Measurements from ENCODE around the gene CDK18. TPM values are rescaled to one million over a fixed set of nuclear protein-coding genes. Genes with fewer than 3 reads are reported as not detected.

The CDK18 gene
- total and polyA plus RNA-seq, 12 donors = 3.2 to 52.0 (median 18.2) TPM

DNA sequence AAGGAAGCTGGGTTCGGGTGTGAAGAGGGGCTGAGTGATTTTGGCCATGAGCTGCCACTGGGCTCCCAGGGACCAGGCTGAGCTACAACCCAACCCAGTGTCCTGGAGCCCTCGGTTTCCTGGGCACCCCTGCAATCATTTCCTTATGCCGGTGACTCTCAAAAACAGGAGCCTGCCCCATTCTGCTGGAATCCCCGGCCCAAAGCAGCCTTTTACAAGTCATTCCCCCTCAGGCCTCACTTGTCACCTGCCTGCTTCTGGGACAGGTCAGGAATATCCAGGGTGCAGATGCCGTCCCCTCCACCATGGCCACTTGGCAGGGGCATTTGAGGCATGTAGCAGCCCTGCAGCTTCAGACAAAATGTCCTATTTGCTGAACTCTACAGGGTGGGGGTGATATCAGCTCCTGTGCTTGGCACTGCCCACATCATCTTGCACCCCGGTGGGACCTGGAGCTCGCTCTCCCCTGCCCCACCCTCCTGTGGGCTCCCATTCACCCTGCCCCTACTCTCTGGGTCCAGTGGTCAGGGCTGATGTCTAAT, 30.0 kb downstream of the CDK18 start:
- 84 to 91% (median 89%) methylated on average over 6 to 7 of the region's 7 CpGs for WGBS, 4 donors
- Histone ChIP-seq H3K36me3 (replicated peaks in 1 of 2) (peaks cover 0 to 4% of the 10 kb centered on the region in 2 donors), H3K9me3 (replicated peaks in 1 of 3) (no peaks in the 10 kb centered on the region), H3K4me3 (no peak overlapping the region), H3K27me3 (no peaks in the 10 kb centered on the region), H3K4me1 (replicated peaks in 1 of 2) (no peaks in the 10 kb centered on the region), H3K27ac (no peak overlapping the region)
- TF ChIP-seq, protein P1, sequence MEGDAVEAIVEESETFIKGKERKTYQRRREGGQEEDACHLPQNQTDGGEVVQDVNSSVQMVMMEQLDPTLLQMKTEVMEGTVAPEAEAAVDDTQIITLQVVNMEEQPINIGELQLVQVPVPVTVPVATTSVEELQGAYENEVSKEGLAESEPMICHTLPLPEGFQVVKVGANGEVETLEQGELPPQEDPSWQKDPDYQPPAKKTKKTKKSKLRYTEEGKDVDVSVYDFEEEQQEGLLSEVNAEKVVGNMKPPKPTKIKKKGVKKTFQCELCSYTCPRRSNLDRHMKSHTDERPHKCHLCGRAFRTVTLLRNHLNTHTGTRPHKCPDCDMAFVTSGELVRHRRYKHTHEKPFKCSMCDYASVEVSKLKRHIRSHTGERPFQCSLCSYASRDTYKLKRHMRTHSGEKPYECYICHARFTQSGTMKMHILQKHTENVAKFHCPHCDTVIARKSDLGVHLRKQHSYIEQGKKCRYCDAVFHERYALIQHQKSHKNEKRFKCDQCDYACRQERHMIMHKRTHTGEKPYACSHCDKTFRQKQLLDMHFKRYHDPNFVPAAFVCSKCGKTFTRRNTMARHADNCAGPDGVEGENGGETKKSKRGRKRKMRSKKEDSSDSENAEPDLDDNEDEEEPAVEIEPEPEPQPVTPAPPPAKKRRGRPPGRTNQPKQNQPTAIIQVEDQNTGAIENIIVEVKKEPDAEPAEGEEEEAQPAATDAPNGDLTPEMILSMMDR (IDR thresholded peaks at IDR 0.05) = no peak
- no peak for TF ChIP-seq POLR2A (IDR thresholded peaks at IDR 0.05)
- DNase-seq = no peak
- intact Hi-C loops (cut with DNase I) = loop anchor here (5.0 to 10.0 kb wide), 3 partner anchors 53 to 123 kb away; no protein-coding TSS in a partner anchor

DNA sequence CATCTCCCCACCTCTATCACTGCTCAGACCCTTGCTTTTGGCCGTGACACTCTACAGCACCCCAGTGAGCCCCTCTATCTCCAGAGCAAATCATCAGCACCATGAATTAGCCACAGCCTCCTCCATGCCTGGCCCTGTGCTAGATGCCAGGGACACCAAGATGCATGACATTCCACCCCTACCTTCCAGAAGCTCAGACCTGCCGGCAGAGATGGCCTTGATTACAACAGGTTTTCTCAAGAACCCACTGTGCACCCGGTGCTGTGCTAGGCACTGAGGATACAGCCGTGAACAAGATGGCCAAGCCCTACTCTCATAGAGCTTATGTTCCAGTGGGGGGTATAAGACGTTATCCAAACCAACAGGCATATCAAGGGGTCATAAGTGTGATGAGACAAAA, 30.6 kb downstream of the CDK18 start:
- intact Hi-C loops (cut with DNase I) = loop anchor here in 1 of 2 donors (10.0 kb wide), 1 partner anchor 120 kb away; no protein-coding TSS in a partner anchor
- WGBS, 4 donors = 46 to 72% (median 66%) methylated on average over 4 to 5 of the region's 5 CpGs
- peaks cover under 1% of the 10 kb centered on the region for H3K27me3 ChIP-seq

DNA sequence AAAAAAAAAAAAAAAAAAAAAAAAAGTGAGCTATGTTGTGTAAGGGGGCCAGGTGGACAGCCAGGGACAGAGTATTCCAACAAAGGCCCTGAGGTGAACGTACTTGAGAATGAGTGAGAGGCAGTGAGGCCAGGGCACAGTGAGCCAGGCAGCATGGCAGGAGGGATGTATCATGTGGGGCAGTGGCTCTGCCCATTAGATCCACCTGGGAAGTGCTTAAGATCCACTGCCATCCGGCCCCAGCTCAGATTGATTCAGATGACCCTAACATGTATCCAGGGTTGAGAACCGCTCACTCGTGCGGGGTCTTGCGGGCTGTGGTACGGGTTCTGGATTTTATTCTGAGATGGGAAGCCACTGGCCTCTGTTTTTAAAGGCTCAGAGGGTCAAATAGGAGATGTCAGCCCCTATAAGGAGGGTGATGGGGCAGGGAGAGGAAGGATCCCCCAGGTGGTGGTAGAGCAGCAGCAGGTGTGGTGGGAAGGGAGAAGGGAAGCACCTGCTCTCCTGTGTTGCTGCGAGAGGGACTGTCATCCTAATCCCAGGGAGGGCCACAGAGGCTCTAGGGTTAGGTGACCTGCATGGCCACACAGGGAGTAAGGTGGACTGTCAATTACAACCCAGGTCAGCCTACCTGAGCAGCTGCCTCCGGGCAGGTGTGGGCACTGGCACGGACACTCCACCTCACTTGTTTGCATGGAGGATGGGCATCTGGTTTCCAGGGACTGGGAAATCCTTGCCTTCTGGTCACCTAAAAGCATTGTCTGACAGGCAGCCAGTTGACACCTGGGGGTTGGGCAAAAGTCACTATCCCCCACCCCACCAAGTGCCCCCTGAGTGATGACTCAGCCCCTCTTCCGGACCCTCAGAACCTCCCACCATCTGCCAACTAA, 31.6 kb downstream of the CDK18 start:
- no peak for TF ChIP-seq POLR2A (IDR thresholded peaks at IDR 0.05)
- TF ChIP-seq, protein P1 (IDR thresholded peaks at IDR 0.05) = no peak
- peak in 3 of 7 donors; percentile 8 to 40 (median 15) for DNase-seq
- no peaks in the 10 kb centered on the region for H3K36me3 ChIP-seq (replicated peaks in 1 of 2)
- intact Hi-C loops (cut with DNase I) = loop anchor here in 1 of 2 donors (10.0 kb wide), 1 partner anchor 119 kb away; no protein-coding TSS in a partner anchor
- no peak overlapping the region for H3K4me3 ChIP-seq
- WGBS, 4 donors = 78 to 83% (median 81%) methylated on average over 7 to 11 of the region's 11 CpGs
- H3K4me1 ChIP-seq (replicated peaks in 1 of 2) = no peaks in the 10 kb centered on the region
- H3K27ac ChIP-seq = no peak overlapping the region
- no peaks in the 10 kb centered on the region for H3K9me3 ChIP-seq (replicated peaks in 1 of 3)
- peaks cover 3% of the 10 kb centered on the region for H3K27me3 ChIP-seq

More for the DNA sequence above, 30.6 kb downstream of the CDK18 start:
- H3K9me3 ChIP-seq (replicated peaks in 1 of 3) = no peaks in the 10 kb centered on the region
- H3K4me1 ChIP-seq (replicated peaks in 1 of 2) = no peaks in the 10 kb centered on the region
- no peak overlapping the region for H3K27ac ChIP-seq
- TF ChIP-seq, protein P1 (IDR thresholded peaks at IDR 0.05) = no peak
- no peak for TF ChIP-seq POLR2A (IDR thresholded peaks at IDR 0.05)
- H3K36me3 ChIP-seq (replicated peaks in 1 of 2) = peaks cover 0 to 4% of the 10 kb centered on the region in 2 donors
- peak in 2 of 7 donors; percentile 3 to 41 for DNase-seq
- no peak overlapping the region for H3K4me3 ChIP-seq

DNA sequence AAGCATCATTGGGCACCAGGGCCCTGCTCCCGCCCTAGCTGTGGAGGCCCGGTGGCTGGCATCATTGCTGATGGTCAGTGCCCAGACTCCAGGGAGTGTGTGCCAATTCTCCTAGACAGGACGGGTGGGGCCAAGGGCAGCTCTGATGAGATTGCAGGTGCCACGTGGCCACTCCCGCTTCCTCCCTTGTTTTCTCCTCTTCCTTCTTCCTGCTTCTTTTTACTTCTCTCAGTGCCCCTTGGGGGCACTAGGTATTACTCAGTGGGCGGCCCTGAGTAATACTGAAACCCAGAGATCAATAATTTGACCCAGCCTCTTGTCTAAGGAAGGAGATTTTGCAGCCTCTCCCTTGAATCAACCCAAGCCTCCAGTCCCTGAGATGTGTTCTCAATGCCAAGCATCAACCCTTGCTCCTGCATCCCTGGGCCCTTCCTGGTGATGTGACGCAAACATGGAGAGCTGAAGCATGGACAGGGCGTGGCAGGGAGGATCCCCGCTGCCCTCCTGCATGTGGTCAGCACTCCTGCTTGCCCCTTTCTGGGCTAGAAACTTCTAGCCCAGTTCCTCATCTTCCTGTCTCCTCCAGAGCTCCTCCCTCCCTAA, 32.4 kb downstream of the CDK18 start:
- Histone ChIP-seq H3K9me3 (replicated peaks in 1 of 3) (no peaks in the 10 kb centered on the region), H3K36me3 (replicated peaks in 1 of 2) (no peaks in the 10 kb centered on the region), H3K4me1 (replicated peaks in 1 of 2) (no peaks in the 10 kb centered on the region), H3K27ac (no peak overlapping the region), H3K27me3 (peaks cover 3% of the 10 kb centered on the region), H3K4me3 (no peak overlapping the region)
- DNase-seq = peak in 6 of 7 donors; percentile 35 to 62 (median 42)
- TF ChIP-seq POLR2A (IDR thresholded peaks at IDR 0.05) = no peak
- TF ChIP-seq, protein P1 (IDR thresholded peaks at IDR 0.05) = no peak
- WGBS, 4 donors = 44 to 57% (median 49%) methylated on average over 7 to 9 of the region's 9 CpGs
- intact Hi-C loops (cut with DNase I) = loop anchor here in 1 of 2 donors (10.0 kb wide), 1 partner anchor 118 kb away; no protein-coding TSS in a partner anchor

All from adrenal gland (tissue), 12 donors.